Neural cell (in vitro differentiated cells): ENCODE measurements around the gene GSN. TPM values are rescaled to one million over a fixed set of nuclear protein-coding genes. Genes with fewer than 3 reads are reported as not detected.

ENCODE experiments used
- H2AFZ ChIP-seq: fragments of 200-600, 300-800 bp; sonication (generic), shearing (Covaris generic); 2 replicates; pipeline ENCODE4 v1.6.0; 2014; ENCODE audit warnings: low read depth, mild to moderate bottlenecking, antibody characterized with exemption, low read length, moderate library complexity
- H3F3A ChIP-seq: fragments of 200-600 bp; shearing (Covaris generic); 2 replicates; pipeline ENCODE4 v1.6.1; 2016; ENCODE audit warnings: mild to moderate bottlenecking, moderate library complexity, mixed read lengths, antibody characterized with exemption, low read length; ENCODE audit not compliant: insufficient read depth, poor library complexity, severe bottlenecking
- H3K27ac ChIP-seq: fragments of 200-600, 300-800 bp; sonication (generic), shearing (Covaris generic); 2 replicates; pipeline ENCODE4 v1.5.1; 2014; ENCODE audit warnings: mild to moderate bottlenecking, low read length, moderate library complexity
- H3K27me3 ChIP-seq: fragments of 300-800, 200-600 bp; sonication (generic), shearing (Covaris generic); 2 replicates; pipeline ENCODE4 v1.6.0; 2014; ENCODE audit warnings: mild to moderate bottlenecking, low read depth, low read length, moderate library complexity; ENCODE audit not compliant: insufficient read depth
- H3K36me3 ChIP-seq: fragments of 300-800, 200-600 bp; sonication (generic), shearing (Covaris generic); 2 replicates; pipeline ENCODE4 v1.5.1; 2014; ENCODE audit warnings: mild to moderate bottlenecking, antibody characterized with exemption, low read length, moderate library complexity; ENCODE audit not compliant: insufficient read depth
- H3K4me2 ChIP-seq: fragments of 300-800, 200-600 bp; sonication (generic), shearing (Covaris generic); 2 replicates; pipeline ENCODE4 v1.6.0; 2014; ENCODE audit warnings: mild to moderate bottlenecking, low read length
- H3K4me3 ChIP-seq: fragments of 300-800, 200-600 bp; sonication (generic), shearing (Covaris generic); 2 replicates; pipeline ENCODE4 v1.5.1; 2014; ENCODE audit warnings: mild to moderate bottlenecking, low read length, moderate library complexity
- H3K79me2 ChIP-seq: fragments of 200-600 bp; shearing (Covaris generic); replicated peaks from 2 replicates; pipeline ENCODE4 v1.6.0; 2014; ENCODE audit warnings: mild to moderate bottlenecking, low read length, moderate library complexity; ENCODE audit not compliant: insufficient read depth
- H3K9ac ChIP-seq: fragments of 300-800, 200-600 bp; sonication (generic), shearing (Covaris generic); 2 replicates; pipeline ENCODE4 v1.6.1; 2016; ENCODE audit warnings: mild to moderate bottlenecking, low read length, mixed read lengths
- H3K9me2 ChIP-seq: fragments of 200-600 bp; shearing (Covaris generic); 2 replicates; pipeline ENCODE4 v1.6.1; 2016; ENCODE audit warnings: mild to moderate bottlenecking, low read length, mixed read lengths; ENCODE audit not compliant: insufficient read depth
- H3K9me3 ChIP-seq: fragments of 200-600, 300-800 bp; sonication (generic), shearing (Covaris generic); 2 replicates; pipeline ENCODE4 v1.6.1; 2016; ENCODE audit warnings: mild to moderate bottlenecking, mixed run types, low read length, moderate library complexity, mixed read lengths
- H4K20me1 ChIP-seq: fragments of 200-600 bp; shearing (Covaris generic); 2 replicates; pipeline ENCODE4 v1.6.1; 2016; ENCODE audit warnings: mild to moderate bottlenecking, mixed run types; ENCODE audit not compliant: insufficient read depth
- CTCF ChIP-seq: fragments of 450-650 bp; IDR thresholded peaks from 2 replicates; pipeline ENCODE4 v1.5.1; 2014; ENCODE audit warnings: antibody characterized with exemption, mild to moderate bottlenecking, moderate library complexity; ENCODE audit not compliant: poor library complexity, severe bottlenecking
- EP300 ChIP-seq: fragments of 450-650 bp; conservative IDR thresholded peaks from 2 replicates; pipeline ENCODE4 v1.6.1; 2014; ENCODE audit warnings: antibody characterized with exemption, mild to moderate bottlenecking, moderate library complexity; ENCODE audit not compliant: poor library complexity, severe bottlenecking
- EZH2 ChIP-seq: fragments of 200-600, 300-800 bp; shearing (Covaris generic), sonication (generic); IDR thresholded peaks from 2 replicates; pipeline ENCODE4 v1.6.1; 2014; ENCODE audit warnings: antibody characterized with exemption, low read length, borderline replicate concordance, mild to moderate bottlenecking; ENCODE audit not compliant: insufficient read depth, poor library complexity, severe bottlenecking
- MXI1 ChIP-seq: fragments of 450-650 bp; conservative IDR thresholded peaks from 2 replicates; pipeline ENCODE4 v1.6.1; 2014; ENCODE audit warnings: antibody characterized with exemption, mild to moderate bottlenecking; ENCODE audit not compliant: poor library complexity, severe bottlenecking
- POLR2AphosphoS5 ChIP-seq: IDR thresholded peaks from 2 replicates; pipeline ENCODE4 v1.6.1; 2012
- RAD21 ChIP-seq: fragments of 450-650 bp; conservative IDR thresholded peaks from 2 replicates; pipeline ENCODE4 v1.6.1; 2014; ENCODE audit warnings: antibody characterized with exemption, mild to moderate bottlenecking, moderate library complexity
- REST ChIP-seq: IDR thresholded peaks from 2 replicates; pipeline ENCODE4 v1.6.1; 2012; ENCODE audit warnings: borderline replicate concordance
- SMC3 ChIP-seq: fragments of 450-650 bp; conservative IDR thresholded peaks from 2 replicates; pipeline ENCODE4 v1.6.1; 2014; ENCODE audit warnings: antibody characterized with exemption, mild to moderate bottlenecking, moderate library complexity; ENCODE audit not compliant: poor library complexity
- TAF1 ChIP-seq: IDR thresholded peaks from 2 replicates; pipeline ENCODE4 v1.6.1; 2012; ENCODE audit warnings: low read depth
- polyA plus RNA-seq: library from polyadenylated mRNA; depleted of rRNA; stranded (reverse); fragments of >200 nt; gene quantifications from 2 replicates; pipeline ENCODE4 v1.2.3, GENCODE V29; 2014

GSN gene
- polyA plus RNA-seq, 1 donor from 2014 or later, result 2.4 TPM

GRCh38 chr9:121261107-121261460 lies 6.9 kb upstream of the GSN start:
- no peak overlapping the region for H3K9ac ChIP-seq

GRCh38 chr9:121261755-121262154 lies 6.2 kb upstream of the GSN start:
- H3K4me2 ChIP-seq, result no peak overlapping the region
- no peak overlapping the region for H3K9ac ChIP-seq
- H3K9me3 ChIP-seq, result no peaks in the 10 kb centered on the region
- TF ChIP-seq RAD21 (no peak), SMC3 (no peak), POLR2AphosphoS5 (no peak), EZH2 (no peak), EP300 (no peak), REST (no peak), TAF1 (no peak)
- no peak overlapping the region for H3K4me3 ChIP-seq
- H3K9me2 ChIP-seq, result no peaks in the 10 kb centered on the region
- no peak overlapping the region for H3K27ac ChIP-seq
- H3F3A ChIP-seq, result no peaks in the 10 kb centered on the region
- no peaks in the 10 kb centered on the region for H3K27me3 ChIP-seq
- no peaks in the 10 kb centered on the region for H3K79me2 ChIP-seq
- no peaks in the 10 kb centered on the region for H3K36me3 ChIP-seq
- no peaks in the 10 kb centered on the region for H4K20me1 ChIP-seq
- H2AFZ ChIP-seq, result no peak overlapping the region

More at GRCh38 chr9:121261107-121261460, 6.9 kb upstream of the GSN start:
- H2AFZ ChIP-seq, result no peak overlapping the region
- no peak overlapping the region for H3K4me3 ChIP-seq
- H3K79me2 ChIP-seq, result no peaks in the 10 kb centered on the region
- no peak overlapping the region for H3K4me2 ChIP-seq
- H3F3A ChIP-seq, result no peaks in the 10 kb centered on the region
- H3K27ac ChIP-seq, result no peak overlapping the region
- no peaks in the 10 kb centered on the region for H3K27me3 ChIP-seq
- TF ChIP-seq RAD21 (no peak), MXI1 (no peak), EP300 (no peak)
- H3K9me2 ChIP-seq, result no peaks in the 10 kb centered on the region
- H3K36me3 ChIP-seq, result no peaks in the 10 kb centered on the region
- H4K20me1 ChIP-seq, result no peaks in the 10 kb centered on the region
- no peaks in the 10 kb centered on the region for H3K9me3 ChIP-seq

GRCh38 chr9:121262423-121262822 lies 5.5 kb upstream of the GSN start:
- Histone ChIP-seq H3F3A (no peaks in the 10 kb centered on the region), H3K27me3 (peaks cover 3% of the 10 kb centered on the region), H4K20me1 (no peaks in the 10 kb centered on the region), H3K79me2 (no peaks in the 10 kb centered on the region), H3K36me3 (no peaks in the 10 kb centered on the region), H3K27ac (no peak overlapping the region), H3K9me2 (no peaks in the 10 kb centered on the region), H3K9ac (no peak overlapping the region), H3K4me3 (no peak overlapping the region), H2AFZ (no peak overlapping the region), H3K9me3 (no peaks in the 10 kb centered on the region), H3K4me2 (no peak overlapping the region)
- TF ChIP-seq TAF1, result no peak
- no peak for TF ChIP-seq EP300
- no peak for TF ChIP-seq CTCF
- no peak for TF ChIP-seq SMC3
- no peak for TF ChIP-seq POLR2AphosphoS5
- no peak for TF ChIP-seq EZH2
- TF ChIP-seq REST, result no peak
- no peak for TF ChIP-seq MXI1
- TF ChIP-seq RAD21, result no peak
